HG03097 (cell line): ENCODE data around the gene CHST15.

ENCODE experiments used
- ATAC-seq: cut with Tn5 transposase; IDR thresholded peaks from one replicate; pipeline ENCODE4 v1.9.1; 2021; ENCODE audit not compliant: unreplicated experiment, low FRiP score

The CHST15 gene, protein sequence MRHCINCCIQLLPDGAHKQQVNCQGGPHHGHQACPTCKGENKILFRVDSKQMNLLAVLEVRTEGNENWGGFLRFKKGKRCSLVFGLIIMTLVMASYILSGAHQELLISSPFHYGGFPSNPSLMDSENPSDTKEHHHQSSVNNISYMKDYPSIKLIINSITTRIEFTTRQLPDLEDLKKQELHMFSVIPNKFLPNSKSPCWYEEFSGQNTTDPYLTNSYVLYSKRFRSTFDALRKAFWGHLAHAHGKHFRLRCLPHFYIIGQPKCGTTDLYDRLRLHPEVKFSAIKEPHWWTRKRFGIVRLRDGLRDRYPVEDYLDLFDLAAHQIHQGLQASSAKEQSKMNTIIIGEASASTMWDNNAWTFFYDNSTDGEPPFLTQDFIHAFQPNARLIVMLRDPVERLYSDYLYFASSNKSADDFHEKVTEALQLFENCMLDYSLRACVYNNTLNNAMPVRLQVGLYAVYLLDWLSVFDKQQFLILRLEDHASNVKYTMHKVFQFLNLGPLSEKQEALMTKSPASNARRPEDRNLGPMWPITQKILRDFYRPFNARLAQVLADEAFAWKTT

DNA sequence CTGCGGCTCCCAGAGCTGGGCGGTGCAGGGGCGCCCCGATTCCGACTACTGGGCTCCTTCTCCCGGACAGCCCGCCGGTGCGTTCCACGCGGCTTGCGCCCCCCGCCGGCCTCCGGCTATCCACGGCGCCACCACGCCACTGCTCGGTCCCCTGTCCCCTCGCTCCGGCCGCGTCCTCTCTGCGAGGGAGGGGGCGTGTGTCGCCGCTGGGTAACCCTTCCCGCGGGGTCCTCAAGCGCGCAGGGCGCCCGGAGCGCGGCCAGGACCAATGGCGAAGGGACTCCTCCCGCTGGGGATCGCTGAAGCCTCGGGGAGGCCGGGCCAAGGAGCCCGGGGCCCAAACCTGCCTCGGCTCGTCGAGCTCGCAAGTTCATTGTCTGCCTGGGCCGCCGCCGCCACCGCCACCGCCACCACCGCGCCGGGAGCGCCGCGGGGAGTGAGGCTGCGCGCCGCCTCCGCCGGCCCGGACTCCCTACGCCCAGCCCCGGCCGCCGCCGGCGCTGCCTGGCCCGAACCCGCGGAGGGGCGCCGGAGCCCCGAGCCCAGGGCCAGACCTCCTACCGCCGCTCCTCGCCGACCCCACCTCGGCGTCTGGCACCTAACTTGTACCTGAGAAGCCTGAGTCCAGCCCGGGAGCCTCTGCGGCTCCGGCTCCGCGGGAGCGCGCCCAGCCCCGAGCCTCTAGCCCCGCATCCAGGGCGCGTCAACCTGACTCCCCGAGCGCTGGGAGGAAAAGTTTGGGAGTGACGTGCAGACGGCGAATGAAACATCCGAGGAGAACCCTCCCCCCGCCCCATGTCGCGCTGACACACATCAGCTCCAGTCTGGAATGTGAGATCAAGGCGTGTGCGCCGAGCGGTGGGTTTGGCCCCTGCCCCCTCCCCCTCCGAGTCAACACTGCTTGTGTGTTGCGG, at the start of gene CHST15:
Gene CHST15 (minus strand): TSS at position 739 of the 914 bp plus-strand sequence. CDS start 47,386 bp downstream, outside the sequence.
- ATAC-seq: no peak

DNA sequence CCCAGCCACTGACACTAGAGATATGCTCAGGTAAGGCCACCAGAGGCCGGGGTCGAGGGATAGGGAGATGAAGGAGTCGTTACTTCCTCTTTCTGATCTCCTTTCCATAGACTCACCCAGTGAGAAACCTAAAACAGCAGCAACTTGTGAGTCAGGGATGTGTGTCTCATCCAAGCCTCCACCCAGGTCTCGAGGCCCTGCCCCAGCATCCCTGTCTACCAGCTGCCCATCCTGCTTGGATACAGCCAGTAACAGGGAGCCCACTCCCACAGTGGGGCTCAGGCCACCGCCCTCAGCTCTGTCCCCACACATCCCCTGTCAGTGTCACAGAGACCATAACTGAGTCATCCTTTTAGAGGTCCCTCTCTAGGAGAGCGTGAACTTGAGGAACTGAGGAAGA, 49.6 kb upstream of the CHST15 start:
- ATAC-seq: no peak

DNA sequence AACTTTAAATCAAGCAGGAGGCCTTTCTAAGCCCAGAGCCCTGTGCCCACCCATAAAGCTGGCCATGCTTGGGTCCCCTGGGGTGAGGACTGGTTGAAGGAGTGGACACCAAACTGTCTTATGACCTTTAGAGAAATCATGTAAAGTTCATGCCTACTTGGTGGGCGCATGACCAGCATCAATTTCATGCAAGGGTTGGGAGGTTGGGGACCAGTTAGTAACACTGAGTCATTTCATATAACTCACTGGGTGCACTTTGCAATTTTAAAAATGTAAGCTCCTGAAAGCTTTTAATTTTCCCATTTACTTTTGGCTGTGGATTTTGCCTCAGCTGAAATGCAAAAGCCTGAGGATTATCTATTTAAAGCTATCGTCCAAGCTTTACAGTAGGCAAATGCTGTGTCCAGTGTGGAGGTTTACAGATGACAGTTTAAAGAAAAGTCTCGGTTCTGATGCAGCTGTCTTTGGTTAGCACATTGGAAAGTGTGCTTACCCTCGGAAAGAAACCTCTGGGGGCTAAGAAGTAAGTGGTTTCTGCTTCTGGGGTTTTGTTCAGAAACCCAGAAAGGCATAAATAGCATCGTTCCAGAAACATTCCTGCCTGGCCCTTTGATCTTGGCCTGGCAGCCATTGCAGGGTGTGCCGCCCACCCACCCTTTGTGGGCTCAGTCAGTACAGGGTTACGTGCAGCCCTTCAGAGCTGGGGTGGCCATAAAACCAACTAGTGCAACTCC, 48.8 kb upstream of the CHST15 start:
- ATAC-seq: no peak

DNA sequence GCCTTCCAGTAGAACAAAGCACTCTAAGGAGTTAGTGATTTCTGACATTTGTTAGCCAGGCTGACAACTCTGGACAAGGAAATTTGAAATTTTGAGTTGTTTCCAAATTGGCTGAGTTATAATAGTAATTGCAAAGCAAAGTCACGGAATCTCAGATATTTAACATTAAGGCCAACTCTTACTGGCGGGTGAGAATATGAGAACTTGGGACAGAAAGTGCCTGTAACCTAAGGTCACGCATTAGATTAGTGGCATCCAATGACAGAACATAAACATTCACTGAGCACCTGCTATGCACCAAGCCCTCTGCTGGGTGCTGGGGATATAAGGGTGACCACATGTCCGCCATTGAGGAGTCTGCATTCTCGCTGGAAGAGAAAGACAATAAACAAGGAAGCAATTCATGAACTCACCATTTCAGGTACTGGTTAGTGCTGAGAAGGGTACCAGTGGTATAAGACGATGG, 45.5 kb upstream of the CHST15 start:
- ATAC-seq: no peak

DNA sequence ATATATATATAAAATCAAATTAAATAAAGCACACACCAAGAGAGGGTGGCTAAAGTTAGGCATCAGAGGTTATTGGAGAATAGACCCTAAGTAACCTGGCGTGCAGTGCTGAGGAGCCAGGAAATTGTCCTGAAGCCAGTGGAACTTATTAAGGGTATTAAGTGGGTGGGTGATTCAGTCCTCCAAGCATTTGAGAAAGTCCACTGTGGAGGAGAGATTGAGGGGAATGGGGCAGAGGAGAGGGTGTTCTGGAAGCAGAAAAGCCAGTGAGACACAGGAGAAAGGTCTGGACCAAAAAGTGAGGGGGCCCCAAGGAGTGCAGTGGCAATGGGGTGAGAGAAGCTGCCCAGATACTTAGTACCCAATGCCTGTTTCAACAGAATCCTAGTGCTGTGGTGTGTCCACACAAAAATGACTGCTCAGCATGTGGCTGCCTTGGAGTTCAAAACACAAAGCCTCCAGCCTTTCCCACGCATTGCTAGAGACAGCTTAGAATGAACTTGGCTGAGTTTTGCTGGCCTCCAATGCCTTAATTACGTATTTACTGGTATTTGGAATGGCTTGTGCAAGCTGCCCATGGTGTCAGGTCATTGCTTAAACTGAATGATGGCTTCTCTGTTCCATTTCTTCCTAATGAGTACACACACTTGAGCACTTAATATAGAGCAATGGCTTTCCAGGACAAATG, 44.9 kb upstream of the CHST15 start:
- no peak for ATAC-seq

DNA sequence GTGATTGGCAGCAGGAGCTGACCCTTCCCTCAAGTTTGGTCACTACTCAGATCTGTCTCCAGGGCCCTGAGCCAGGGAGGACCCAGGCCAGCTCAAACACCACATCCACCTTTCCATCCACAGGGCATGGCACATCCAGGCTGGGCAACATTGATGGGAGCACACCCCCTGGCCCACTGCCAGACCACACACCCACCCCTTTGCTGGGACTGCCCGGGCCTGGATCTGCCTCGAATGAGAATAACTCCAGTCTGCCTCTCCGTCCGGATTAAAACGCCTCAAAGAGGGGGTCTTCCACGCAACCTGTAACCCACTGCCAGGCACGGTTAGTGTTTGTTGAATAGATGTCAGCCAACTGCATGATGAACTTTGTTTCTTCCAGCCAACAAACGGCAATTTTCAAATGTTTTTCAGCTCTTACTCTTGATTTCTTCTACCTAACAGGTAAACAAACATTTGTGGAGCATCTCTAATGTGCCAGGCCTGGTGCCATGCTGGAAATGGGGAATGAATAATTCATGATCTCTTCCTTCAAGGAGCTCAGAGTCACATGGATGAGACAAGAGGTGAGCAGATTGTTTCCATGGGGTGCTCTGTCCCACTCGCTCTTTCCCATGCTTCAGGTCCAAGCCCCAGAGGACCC, 41.0 kb upstream of the CHST15 start:
- no peak for ATAC-seq

DNA sequence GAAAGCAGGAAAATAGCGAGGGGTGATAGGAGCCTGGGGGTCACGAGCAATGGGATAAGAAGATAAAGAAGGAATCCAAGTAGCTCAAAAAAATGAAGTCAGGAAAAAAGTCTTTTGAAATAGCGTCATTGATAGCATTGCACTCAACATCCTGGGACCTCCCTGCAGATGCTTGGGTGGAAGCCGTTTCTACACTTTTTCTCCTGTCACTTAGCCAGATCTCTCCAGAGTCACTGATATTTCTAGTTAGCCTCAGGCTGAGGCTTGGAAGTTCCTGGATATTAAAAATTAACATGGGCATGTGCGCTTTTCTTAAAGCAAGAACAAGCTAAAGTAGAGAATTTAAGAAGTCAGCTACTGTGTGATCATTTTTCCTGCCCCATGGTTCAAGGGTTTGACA, 39.5 kb upstream of the CHST15 start:
- ATAC-seq: no peak

DNA sequence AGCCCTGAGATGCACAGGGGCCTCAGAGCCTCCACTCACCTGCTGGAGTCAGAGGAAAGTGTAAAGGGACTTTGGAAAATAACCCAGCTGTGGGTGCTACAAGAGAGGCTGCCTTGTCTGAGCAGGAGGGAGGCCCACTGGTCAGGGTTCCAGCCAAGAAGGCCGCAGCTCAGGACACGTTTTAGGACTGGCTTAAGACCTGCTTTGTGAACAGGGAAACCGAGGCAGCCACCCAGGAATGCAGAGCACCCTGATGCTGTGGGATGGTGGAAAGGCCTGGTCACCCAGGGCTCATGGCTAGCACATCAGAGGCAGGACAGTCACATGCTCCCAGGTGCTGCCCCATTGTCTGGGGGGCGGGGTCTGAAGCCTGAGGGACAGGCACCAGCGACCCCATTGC, 38.9 kb upstream of the CHST15 start:
- no peak for ATAC-seq

DNA sequence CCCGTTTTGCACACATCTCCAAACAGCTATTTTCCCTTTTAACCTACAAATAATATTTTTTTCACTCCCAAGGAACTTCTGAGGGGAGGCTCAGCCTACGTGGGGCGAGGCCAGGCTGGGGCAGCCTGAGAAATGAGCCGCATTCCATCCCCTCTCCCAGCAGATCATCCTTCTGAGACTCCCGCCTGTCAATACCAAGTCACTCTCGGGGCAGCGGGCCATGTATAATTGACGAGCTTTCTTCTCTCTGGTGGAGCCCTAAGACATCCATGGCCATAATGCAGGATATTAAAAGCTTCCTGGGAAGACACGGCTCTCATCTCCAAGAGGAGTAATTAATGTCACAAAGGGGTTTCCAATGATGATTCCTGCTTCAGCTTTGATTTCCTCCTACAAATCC, 37.8 kb upstream of the CHST15 start:
- ATAC-seq: no peak

DNA sequence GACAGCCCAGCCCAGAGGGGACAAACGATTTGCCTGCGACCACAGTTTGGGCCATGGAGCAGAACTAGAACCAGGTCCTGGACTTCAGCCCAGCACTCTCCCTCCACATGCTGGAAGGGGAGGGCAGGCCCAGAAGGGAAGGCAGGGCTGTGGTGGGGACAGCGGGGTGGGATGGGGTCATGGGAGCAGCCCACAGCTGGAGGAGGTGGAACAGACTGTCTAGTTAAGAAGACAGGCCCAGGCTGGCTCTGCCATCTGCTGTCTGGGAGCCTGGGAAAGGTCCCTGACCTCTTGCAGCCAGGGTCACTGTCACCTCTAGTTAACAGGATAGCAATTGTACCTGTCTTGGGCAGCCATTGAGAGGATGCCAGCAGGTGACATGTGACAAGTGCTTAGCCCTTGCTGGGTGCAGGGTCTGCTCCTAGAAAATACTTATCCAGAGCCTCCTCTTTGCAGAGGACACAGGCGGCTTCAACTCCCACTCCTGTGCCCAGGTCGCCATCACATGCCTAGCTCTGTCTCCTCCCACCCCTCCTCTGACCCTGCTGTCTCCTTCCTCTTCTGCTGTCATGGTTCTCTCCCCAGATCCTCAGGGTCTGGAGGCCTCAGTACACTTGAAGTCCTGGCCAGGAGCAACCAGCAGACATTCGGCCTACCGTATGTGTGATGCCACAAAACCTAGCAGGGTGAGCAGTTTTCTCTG, 37.0 kb upstream of the CHST15 start:
- ATAC-seq: no peak

DNA sequence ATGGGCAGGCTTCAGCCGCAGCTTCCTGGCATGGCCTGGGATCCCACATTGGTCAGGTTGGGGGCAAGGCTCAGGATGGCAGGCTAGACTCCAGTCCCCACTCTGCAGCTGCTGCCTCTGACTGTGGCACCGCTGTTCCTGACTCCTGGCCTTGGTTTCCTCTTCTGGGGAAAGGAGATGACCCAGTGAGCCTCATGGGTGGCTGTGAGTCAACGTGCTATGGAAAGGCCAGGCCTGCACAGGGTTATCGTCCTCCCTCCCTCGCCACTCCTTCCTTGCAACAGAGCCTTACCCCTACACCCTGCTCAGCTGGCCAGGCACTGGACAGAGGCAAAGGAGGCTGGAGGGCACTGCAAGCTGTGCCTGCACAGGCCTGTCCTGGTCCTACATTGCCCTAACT, 36.1 kb upstream of the CHST15 start:
- ATAC-seq: no peak

DNA sequence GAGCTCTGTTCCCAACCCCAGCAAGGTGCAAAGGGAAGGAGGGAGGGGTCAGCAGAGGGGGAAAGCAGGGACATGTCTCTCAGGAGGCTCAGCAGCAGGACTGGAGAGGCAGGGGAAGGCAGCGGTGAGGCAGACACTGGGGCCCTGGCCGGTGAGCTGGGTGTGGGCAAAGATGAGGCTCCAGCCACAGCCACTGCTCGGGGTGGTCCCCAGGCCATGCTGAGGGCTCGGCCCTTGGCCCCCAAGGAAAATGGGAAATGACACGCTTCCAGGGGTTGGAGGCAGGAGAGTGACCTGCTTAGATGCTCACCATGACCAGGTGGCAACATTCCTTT, 35.4 kb upstream of the CHST15 start:
- no peak for ATAC-seq

DNA sequence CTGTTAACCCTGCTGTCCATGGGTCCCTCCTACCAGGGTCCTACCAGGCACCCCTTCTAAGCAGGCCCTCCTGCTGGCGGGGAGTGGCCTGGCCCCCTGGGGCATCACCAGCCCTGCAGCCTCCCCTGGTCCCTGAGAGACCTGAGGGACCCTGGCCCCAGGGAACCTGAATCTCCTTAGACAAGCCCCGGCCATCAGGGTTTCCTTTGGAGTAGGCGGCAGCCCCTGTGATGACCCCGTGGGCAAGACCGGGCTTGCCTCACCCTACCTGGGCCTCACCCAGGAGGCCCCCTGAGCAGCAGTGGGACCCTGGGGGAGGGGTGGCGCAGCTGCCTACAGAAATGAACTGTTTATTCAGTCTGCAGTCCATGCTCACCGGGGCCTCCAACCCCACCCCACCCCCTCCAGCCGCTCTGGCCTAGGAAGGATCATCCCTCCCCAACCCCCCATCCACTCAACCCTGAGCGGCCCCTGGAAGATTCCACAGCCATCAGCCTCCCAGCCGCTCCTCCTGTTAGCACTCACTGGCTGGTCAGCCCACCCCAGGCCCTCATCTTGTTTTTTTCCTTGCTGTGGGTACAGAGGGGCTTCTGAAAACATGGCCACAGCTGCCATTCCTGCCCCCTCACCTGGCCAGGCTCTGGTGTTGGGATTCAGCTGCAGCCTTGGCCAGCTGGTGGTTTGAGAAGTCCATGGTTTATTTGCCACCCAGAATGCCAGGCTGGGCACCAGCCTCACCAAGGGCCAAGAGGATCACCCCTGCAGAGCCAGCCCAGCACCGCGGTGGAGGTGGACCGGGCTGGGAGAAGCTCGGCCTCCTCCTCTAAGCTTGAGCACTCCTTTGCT, 34.8 kb upstream of the CHST15 start:
- ATAC-seq: no peak

DNA sequence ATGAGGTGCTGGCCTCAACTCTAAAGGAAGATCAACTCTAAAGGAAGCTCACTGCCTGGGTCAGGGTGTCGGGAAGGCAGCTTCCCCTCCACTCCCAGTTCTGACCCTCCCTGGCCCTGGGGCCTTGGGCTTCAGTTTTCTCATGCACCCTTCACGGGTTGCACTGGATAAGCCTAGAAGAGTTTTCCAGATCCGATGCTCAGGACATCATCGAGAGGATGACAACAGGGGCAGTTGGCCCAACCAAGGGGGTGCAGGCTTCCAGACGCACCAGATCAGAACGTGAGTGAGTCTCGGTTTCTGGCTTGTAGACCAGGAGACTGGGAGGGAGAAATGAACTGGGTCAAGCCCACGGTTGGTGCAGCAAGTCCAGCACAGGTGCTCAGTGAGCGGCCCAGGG, 34.2 kb upstream of the CHST15 start:
- no peak for ATAC-seq

DNA sequence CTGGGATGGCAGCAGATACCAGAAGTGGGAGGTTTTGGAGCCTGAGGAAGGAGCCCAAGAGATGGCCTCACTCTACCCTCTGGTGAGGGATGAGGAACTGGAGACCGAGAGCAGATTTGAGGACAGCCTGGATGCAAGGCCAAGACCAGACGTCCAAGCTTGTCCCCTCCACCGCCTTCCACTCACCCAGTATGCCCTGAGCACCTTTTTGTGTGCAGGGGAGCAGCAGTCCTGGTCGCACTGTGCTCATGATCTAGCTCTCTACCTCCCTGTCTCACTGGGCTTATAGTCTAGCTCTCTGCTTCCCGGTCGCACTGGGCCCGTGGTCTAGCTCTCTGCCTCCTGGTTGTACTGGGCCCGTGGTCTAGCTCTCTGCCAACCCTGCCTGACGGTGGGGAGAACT, 33.6 kb upstream of the CHST15 start:
- ATAC-seq: no peak

DNA sequence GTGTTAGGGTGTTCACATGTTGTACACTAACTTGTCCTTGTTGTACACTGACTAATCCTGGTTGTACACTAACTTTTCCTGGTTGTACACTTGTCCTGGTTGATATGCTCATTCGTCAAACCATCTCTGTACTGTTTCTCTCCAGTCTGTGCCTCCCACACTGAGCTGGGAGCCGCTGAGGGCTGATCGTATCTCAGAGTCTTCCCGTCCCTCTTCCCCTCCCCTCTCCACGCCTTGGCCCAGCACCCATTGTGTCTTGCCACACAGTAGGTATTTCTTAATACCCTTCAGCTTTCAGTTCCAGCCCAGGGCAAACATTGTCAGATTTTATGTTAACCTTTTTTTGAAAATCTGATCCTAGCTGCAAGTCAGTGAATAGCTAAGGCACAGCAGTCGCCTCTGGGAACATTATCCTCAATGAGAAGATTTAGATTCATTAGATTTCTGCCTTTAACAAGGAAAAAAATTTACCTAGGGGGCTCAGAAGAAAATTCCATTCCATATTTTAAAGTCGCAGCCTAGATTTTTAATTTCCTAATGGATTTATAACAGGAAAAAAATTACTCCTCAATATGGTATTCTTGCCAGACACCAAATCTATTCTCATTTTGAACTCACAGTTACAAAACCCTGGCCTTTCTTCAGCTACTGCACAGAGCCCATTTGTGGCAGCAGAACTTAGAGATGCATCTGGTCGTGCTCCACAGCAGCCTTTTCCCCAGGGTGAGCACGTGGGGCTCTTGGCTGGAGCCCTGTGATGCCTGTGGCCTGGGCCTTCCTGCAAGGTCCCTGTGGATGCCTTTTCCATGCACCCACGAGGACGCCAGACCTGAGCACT, 33.0 kb upstream of the CHST15 start:
- ATAC-seq: no peak
